Ectodermal cell (in vitro differentiated cells): Measurements from ENCODE around the gene DNM2.

ENCODE experiments used
- H3K27ac ChIP-seq: 2 replicates; pipeline ENCODE4 v1.7.0; 2013; ENCODE audit warnings: mild to moderate bottlenecking, low read depth, low read length; ENCODE audit not compliant: insufficient read depth, poor library complexity, severe bottlenecking
- H3K27me3 ChIP-seq: 2 replicates; pipeline ENCODE4 v1.7.0; 2013; ENCODE audit warnings: mild to moderate bottlenecking, low read length; ENCODE audit not compliant: insufficient read depth, control insufficient read depth, poor library complexity, severe bottlenecking
- H3K36me3 ChIP-seq: one replicate; pipeline ENCODE4 v1.7.0; 2013; ENCODE audit warnings: low read length; ENCODE audit not compliant: control insufficient read depth, insufficient read depth
- H3K4me1 ChIP-seq: one replicate; pipeline ENCODE4 v1.7.0; 2013; ENCODE audit warnings: low read length; ENCODE audit not compliant: control insufficient read depth, insufficient read depth
- H3K4me3 ChIP-seq: 2 replicates; pipeline ENCODE4 v1.7.0; 2013; ENCODE audit warnings: low read depth, low read length, control low read depth; ENCODE audit not compliant: insufficient read depth
- H3K9me3 ChIP-seq: 2 replicates; pipeline ENCODE4 v1.7.0; 2013; ENCODE audit warnings: mild to moderate bottlenecking, low read length, moderate library complexity; ENCODE audit not compliant: control insufficient read depth
- WGBS, 2 experiments: methylation state at CpG; one replicate each; pipeline ENCODE4 v1.1.7; 2013; ENCODE audit warnings: missing lambda C conversion rate in 2 of 2; 5-methylcytosine and 5-hydroxymethylcytosine counted together

The DNM2 gene

GRCh38 chr19:10761443-10762250, 43.8 kb downstream of the DNM2 start:
- H3K27me3 ChIP-seq, result no peaks in the 10 kb centered on the region
- H3K36me3 ChIP-seq, result peaks cover 6% of the 10 kb centered on the region
- H3K27ac ChIP-seq, result no peak overlapping the region
- no peaks in the 10 kb centered on the region for H3K4me1 ChIP-seq
- H3K4me3 ChIP-seq, result no peak overlapping the region
- no peaks in the 10 kb centered on the region for H3K9me3 ChIP-seq
- 94 to 96% methylated on average over 19 of the region's 19 CpGs for WGBS, 2 experiments

GRCh38 chr19:10762656-10763055, 44.8 kb downstream of the DNM2 start:
- H3K36me3 ChIP-seq, result peaks cover 6% of the 10 kb centered on the region
- H3K4me3 ChIP-seq, result no peak overlapping the region
- H3K4me1 ChIP-seq, result no peaks in the 10 kb centered on the region
- H3K9me3 ChIP-seq, result no peaks in the 10 kb centered on the region
- 93 to 100% methylated on average over 1 of the region's 1 CpG for WGBS, 2 experiments
- H3K27me3 ChIP-seq, result no peaks in the 10 kb centered on the region
- H3K27ac ChIP-seq, result no peak overlapping the region

DNA sequence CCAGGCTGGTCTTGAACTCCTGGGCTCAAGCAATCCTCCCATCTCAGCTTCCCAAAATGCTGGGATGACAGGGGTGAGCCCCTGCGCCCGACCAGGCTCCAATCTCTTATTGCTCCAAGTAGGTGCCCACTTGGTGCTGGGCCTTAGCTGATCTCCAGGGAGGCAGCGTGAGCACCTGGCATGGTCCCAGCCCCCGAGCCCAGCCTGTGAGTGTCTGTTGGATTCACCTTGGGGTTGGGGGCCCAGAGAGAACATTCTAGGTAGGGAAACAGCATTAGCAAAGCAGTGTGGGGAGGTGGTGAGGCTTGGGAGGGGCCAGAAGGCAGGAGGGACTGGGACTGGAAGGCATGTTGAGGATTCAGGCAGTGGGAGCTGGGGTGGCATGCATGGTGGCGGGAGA, 45.5 kb downstream of the DNM2 start:
- no peaks in the 10 kb centered on the region for H3K27me3 ChIP-seq
- no peak overlapping the region for H3K27ac ChIP-seq
- no peaks in the 10 kb centered on the region for H3K4me1 ChIP-seq
- H3K36me3 ChIP-seq, result peaks cover 6% of the 10 kb centered on the region
- H3K9me3 ChIP-seq, result no peaks in the 10 kb centered on the region
- WGBS, 2 experiments, result 78% methylated on average over 5 of the region's 5 CpGs
- no peak overlapping the region for H3K4me3 ChIP-seq

DNA sequence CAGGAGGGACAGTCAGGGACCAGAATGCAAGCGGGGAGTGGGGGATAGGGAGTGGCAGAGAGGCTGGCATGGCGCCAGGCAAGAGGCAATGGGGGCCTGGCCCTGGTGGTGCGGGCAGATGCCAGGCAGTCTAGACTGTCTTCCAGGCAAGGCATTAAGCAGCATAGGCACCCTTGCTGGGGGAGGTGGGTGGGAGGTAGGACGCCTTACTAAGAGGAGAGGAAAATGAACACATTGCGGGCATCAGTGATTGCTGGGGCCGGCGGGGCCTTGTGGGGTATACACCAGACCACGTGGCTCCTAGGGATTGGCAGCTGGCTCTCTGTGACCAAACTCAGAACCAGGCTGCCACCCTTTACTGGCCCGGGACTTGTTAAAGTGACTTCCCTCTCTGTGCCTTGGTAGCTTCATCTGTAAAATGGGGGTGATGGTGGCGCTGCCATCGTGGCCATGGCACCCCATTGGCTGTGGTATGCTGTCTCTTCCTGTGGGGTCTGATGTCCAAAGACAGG, 46.0 kb downstream of the DNM2 start:
- H3K4me3 ChIP-seq, result no peak overlapping the region
- H3K36me3 ChIP-seq, result peaks cover 6% of the 10 kb centered on the region
- H3K27me3 ChIP-seq, result no peaks in the 10 kb centered on the region
- H3K9me3 ChIP-seq, result no peaks in the 10 kb centered on the region
- H3K27ac ChIP-seq, result no peak overlapping the region
- no peaks in the 10 kb centered on the region for H3K4me1 ChIP-seq
- 77 to 79% methylated on average over 11 of the region's 11 CpGs for WGBS, 2 experiments

DNA sequence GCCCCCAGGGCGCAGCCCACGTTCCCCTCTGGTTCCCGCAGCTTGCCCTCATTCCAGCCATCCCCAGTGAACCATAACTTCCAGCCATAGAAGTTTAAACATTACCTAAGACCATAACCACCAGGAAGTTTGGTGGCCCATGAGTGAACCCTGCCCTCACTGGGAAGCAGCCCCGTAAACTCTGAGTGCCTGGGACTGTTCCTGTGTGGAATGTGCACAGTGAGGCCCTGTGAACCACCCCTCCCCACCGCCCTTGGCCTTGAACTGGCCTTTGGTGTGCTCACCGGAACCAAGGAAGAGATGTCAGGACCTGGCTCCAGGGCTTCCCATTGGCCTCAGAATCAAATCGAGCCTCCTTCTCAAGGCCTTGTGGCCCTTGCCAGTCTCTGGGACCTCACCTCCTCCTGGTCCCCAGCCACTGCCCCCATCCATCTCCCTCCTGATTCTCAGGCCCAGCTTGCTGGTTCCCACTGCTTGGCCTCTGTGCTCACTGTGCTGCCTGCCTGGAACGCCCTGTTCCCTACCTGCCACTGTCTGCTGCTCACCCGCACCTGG, 46.5 kb downstream of the DNM2 start:
- WGBS, 2 experiments, result 91 to 95% methylated on average over 9 of the region's 9 CpGs
- Histone ChIP-seq H3K27ac (no peak overlapping the region), H3K4me3 (no peak overlapping the region), H3K36me3 (peaks cover 6% of the 10 kb centered on the region), H3K27me3 (no peaks in the 10 kb centered on the region), H3K9me3 (no peaks in the 10 kb centered on the region), H3K4me1 (no peaks in the 10 kb centered on the region)

- Histone ChIP-seq H3K27ac (no peak overlapping the region), H3K9me3 (no peaks in the 10 kb centered on the region), H3K27me3 (no peaks in the 10 kb centered on the region), H3K4me3 (no peak overlapping the region), H3K4me1 (no peaks in the 10 kb centered on the region), H3K36me3 (peaks cover 4% of the 10 kb centered on the region)
- WGBS, 2 experiments, result 93 to 94% methylated on average over 9 of the region's 9 CpGs
Measured at GRCh38 chr19:10766049-10766623, 48.3 kb downstream of the DNM2 start.

GRCh38 chr19:10766671-10767201, 48.9 kb downstream of the DNM2 start:
- Histone ChIP-seq H3K9me3 (no peaks in the 10 kb centered on the region), H3K4me1 (no peaks in the 10 kb centered on the region), H3K4me3 (no peak overlapping the region), H3K27me3 (no peaks in the 10 kb centered on the region), H3K27ac (no peak overlapping the region), H3K36me3 (no peaks in the 10 kb centered on the region)
- WGBS, 2 experiments, result 95 to 96% methylated on average over 10 of the region's 10 CpGs

DNA sequence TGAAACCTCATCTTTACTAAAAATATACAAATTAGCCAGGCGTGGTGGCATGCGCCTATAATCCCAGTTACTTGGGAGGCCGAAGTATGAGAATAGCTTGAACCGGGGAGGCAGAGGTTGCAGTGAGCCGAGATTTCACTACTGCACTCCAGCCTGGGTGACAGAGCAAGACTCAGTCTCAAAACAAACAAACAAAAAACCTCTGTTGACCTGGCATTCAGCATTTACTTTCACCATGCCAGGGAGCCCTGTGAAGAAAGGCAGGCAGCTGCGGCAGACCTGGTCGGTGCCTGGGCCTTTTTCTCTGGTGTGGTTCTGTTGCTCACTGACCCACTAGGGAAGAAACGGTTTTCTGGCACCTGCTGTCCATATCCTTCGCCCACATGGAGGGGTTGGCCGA, 49.8 kb downstream of the DNM2 start:
- Histone ChIP-seq H3K27ac (no peak overlapping the region), H3K27me3 (no peaks in the 10 kb centered on the region), H3K9me3 (no peaks in the 10 kb centered on the region), H3K4me1 (no peaks in the 10 kb centered on the region), H3K36me3 (peaks cover 4% of the 10 kb centered on the region), H3K4me3 (no peak overlapping the region)
- 94 to 95% methylated on average over 10 of the region's 10 CpGs for WGBS, 2 experiments

- Histone ChIP-seq H3K27me3 (no peaks in the 10 kb centered on the region), H3K4me1 (no peaks in the 10 kb centered on the region), H3K9me3 (no peaks in the 10 kb centered on the region), H3K4me3 (no peak overlapping the region), H3K27ac (no peak overlapping the region), H3K36me3 (peaks cover 6% of the 10 kb centered on the region)
- WGBS, 2 experiments, result 94 to 95% methylated on average over 11 of the region's 11 CpGs
Measured at GRCh38 chr19:10768369-10768768, 50.5 kb downstream of the DNM2 start.

DNA sequence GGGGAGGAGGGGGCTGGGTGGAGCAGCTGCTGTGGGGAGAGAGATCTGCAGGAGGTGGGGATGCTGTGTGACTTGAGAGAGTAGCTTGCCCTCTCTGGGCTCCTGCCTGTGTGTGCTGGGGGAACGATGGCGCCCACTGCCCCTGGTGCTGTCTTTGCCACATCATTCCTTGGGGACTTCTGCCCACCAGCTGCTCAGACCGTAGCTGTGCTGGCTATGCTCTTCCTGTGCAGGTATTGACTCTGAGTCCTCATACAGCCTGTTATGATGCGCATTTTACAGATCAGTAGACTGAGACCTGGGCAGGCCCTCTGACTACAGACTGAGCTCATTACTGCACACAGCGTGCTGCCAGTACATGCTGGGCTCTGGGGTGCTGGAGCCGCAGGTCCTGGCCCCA, 51.1 kb downstream of the DNM2 start:
- Histone ChIP-seq H3K4me1 (no peaks in the 10 kb centered on the region), H3K27me3 (no peaks in the 10 kb centered on the region), H3K36me3 (peaks cover 10% of the 10 kb centered on the region), H3K27ac (no peak overlapping the region), H3K9me3 (no peaks in the 10 kb centered on the region), H3K4me3 (no peak overlapping the region)
- 91 to 94% methylated on average over 6 of the region's 6 CpGs for WGBS, 2 experiments
